SK-N-SH (cell line): Measurements from ENCODE around the gene MYOM1. TPM values are rescaled to one million over a fixed set of nuclear protein-coding genes. Genes with fewer than 3 reads are reported as not detected.

Experiments used
- CTCF ChIA-PET: fragments of 300-600, 350-600 bp; formaldehyde crosslinking; extraction: SDS; loops from one replicate; lab custom pipeline; 2021; lab: Yijun Ruan, JAX
- POLR2A ChIA-PET: fragments of 350-600 bp; sonication (Branson Sonifier 250); formaldehyde crosslinking; extraction: SDS; loops from one replicate; lab custom pipeline; 2020; ENCODE audit warnings: antibody characterized with exemption, inconsistent platforms; lab: Yijun Ruan, JAX
- DNase-seq: peaks from one replicate; pipeline ENCODE4 v3.0.0; 2012
- H2AFZ ChIP-seq: fragments of 200-600 bp; sonication (generic); 2 replicates; pipeline ENCODE4 v1.8.1; 2016; ENCODE audit warnings: antibody characterized with exemption, mild to moderate bottlenecking, low read depth
- H3F3A ChIP-seq: fragments of 200-600 bp; sonication (generic); replicated peaks from 2 replicates; pipeline ENCODE3; 2016; ENCODE audit warnings: antibody characterized with exemption, mild to moderate bottlenecking; ENCODE audit not compliant: insufficient read depth
- H3K27ac ChIP-seq, 2 experiments: fragments of 200-500 bp in 1 of 2; fragments of 200-600 bp in 1 of 2; sonication (Bioruptor generic) in 1 of 2; sonication (generic), shearing (Covaris generic) in 1 of 2; 2 replicates each; pipeline versions ENCODE4 v1.5.1 to v1.6.1; 2014 to 2016; ENCODE audit warnings: low read depth in 2 of 2, inconsistent platforms in 1 of 2, low read length in 1 of 2, mild to moderate bottlenecking in 1 of 2, mixed read lengths in 1 of 2
- H3K27me3 ChIP-seq: fragments of 200-600 bp; sonication (generic), shearing (Covaris generic); 2 replicates; pipeline ENCODE4 v1.6.1; 2016; ENCODE audit warnings: mixed run types; ENCODE audit not compliant: insufficient read depth
- H3K36me3 ChIP-seq, 2 experiments: fragments of 200-500 bp in 1 of 2; fragments of 200-600 bp in 1 of 2; sonication (Bioruptor generic) in 1 of 2; sonication (generic) in 1 of 2; replicated peaks in 1 of 2; 2 replicates each; pipeline versions ENCODE3 to v1.5.1; 2014 to 2016; ENCODE audit warnings: low read length in 1 of 2, mild to moderate bottlenecking in 1 of 2; ENCODE audit not compliant: insufficient read depth in 2 of 2, control insufficient read depth in 1 of 2
- H3K4me1 ChIP-seq, 2 experiments: fragments of 200-500 bp in 1 of 2; fragments of 200-600 bp in 1 of 2; sonication (Bioruptor generic) in 1 of 2; sonication (generic), shearing (Covaris generic) in 1 of 2; 2 replicates each; pipeline versions ENCODE4 v1.5.1 to v1.6.1; 2014 to 2016; ENCODE audit warnings: low read depth in 1 of 2, low read length in 1 of 2, mixed run types in 1 of 2; ENCODE audit not compliant: insufficient read depth in 2 of 2, control insufficient read depth in 1 of 2
- H3K4me2 ChIP-seq: fragments of 200-600 bp; sonication (generic), shearing (Covaris generic); 2 replicates; pipeline ENCODE4 v1.6.1; 2017; ENCODE audit warnings: mixed run types
- H3K4me3 ChIP-seq, 2 experiments: fragments of 200-500 bp in 1 of 2; fragments of 200-600 bp in 1 of 2; sonication (Bioruptor generic) in 1 of 2; sonication (generic), shearing (Covaris generic) in 1 of 2; 2 replicates each; pipeline versions ENCODE4 v1.5.1 to v1.8.1; 2014 to 2016; ENCODE audit warnings: low read depth in 2 of 2, inconsistent platforms in 1 of 2, low read length in 1 of 2, mild to moderate bottlenecking in 1 of 2, mixed read lengths in 1 of 2, moderate library complexity in 1 of 2
- H3K79me2 ChIP-seq: fragments of 200-600 bp; sonication (generic); 2 replicates; pipeline ENCODE4 v1.8.1; 2017; ENCODE audit warnings: mild to moderate bottlenecking; ENCODE audit not compliant: insufficient read depth
- H3K9ac ChIP-seq: fragments of 200-600 bp; sonication (generic); 2 replicates; pipeline ENCODE4 v1.6.1; 2017; ENCODE audit warnings: mixed run types
- H3K9me2 ChIP-seq: fragments of 200-600 bp; sonication (generic); 2 replicates; pipeline ENCODE4 v1.6.1; 2017; ENCODE audit warnings: mixed run types
- H3K9me3 ChIP-seq: fragments of 200-600 bp; sonication (generic); 2 replicates; pipeline ENCODE4 v1.6.1; 2017; ENCODE audit warnings: mixed run types, mild to moderate bottlenecking, moderate library complexity
- H4K20me1 ChIP-seq: fragments of 200-600 bp; sonication (generic); 2 replicates; pipeline ENCODE4 v1.6.1; 2017; ENCODE audit warnings: mild to moderate bottlenecking, mixed run types; ENCODE audit not compliant: insufficient read depth
- ELF1 ChIP-seq: IDR thresholded peaks from 2 replicates; pipeline ENCODE4 v1.4.0; 2012
- EP300 ChIP-seq, 2 experiments: IDR thresholded peaks; 2 replicates each; pipeline versions ENCODE4 v1.4.0 to v1.6.1; 2012; ENCODE audit warnings: borderline replicate concordance in 1 of 2, low read depth in 1 of 2, low read length in 1 of 2
- FOXM1 ChIP-seq: IDR thresholded peaks from 2 replicates; pipeline ENCODE4 v1.4.0; 2012; ENCODE audit warnings: low read depth, mild to moderate bottlenecking
- GATA2 ChIP-seq: sonication (generic); formaldehyde crosslinking; IDR thresholded peaks from 2 replicates; pipeline ENCODE4 v1.5.0; 2020; ENCODE audit warnings: mild to moderate bottlenecking, missing genetic modification reagents
- IRF3 ChIP-seq: fragments of 150-350 bp; IDR thresholded peaks from 2 replicates; pipeline ENCODE4 v1.6.1; 2016; ENCODE audit warnings: mild to moderate bottlenecking, low read depth, low read length
- MEF2A ChIP-seq: IDR thresholded peaks from 2 replicates; pipeline ENCODE4 v1.4.0; 2012; ENCODE audit warnings: low read depth, borderline replicate concordance
- NFIC ChIP-seq: IDR thresholded peaks from 2 replicates; pipeline ENCODE4 v1.4.0; 2012; ENCODE audit warnings: borderline replicate concordance
- NRF1 ChIP-seq: IDR thresholded peaks from 2 replicates; pipeline ENCODE4 v1.6.1; 2012; ENCODE audit warnings: low read depth, mild to moderate bottlenecking, low read length
- PBX3 ChIP-seq: IDR thresholded peaks from 2 replicates; pipeline ENCODE4; 2012
- POLR2AphosphoS5 ChIP-seq: IDR thresholded peaks from 2 replicates; pipeline ENCODE4 v1.6.1; 2012; ENCODE audit warnings: low read depth, low read length
- RAD21 ChIP-seq: IDR thresholded peaks from 2 replicates; pipeline ENCODE4 v1.6.1; 2012; ENCODE audit warnings: mild to moderate bottlenecking, low read length
- RCOR1 ChIP-seq: fragments of 150-350 bp; IDR thresholded peaks from 2 replicates; pipeline ENCODE4 v1.6.1; 2017; ENCODE audit warnings: antibody characterized with exemption, low read length
- SIN3A ChIP-seq: IDR thresholded peaks from 2 replicates; pipeline ENCODE4 v1.6.1; 2012; ENCODE audit warnings: low read depth, mild to moderate bottlenecking, low read length, moderate library complexity, borderline replicate concordance
- TAF1 ChIP-seq: IDR thresholded peaks from 2 replicates; pipeline ENCODE4 v1.6.1; 2012; ENCODE audit warnings: low read depth, mild to moderate bottlenecking, low read length, moderate library complexity, borderline replicate concordance
- TEAD4 ChIP-seq: IDR thresholded peaks from 2 replicates; pipeline ENCODE4 v1.4.0; 2012; ENCODE audit warnings: mild to moderate bottlenecking, borderline replicate concordance; ENCODE audit not compliant: insufficient read depth
- USF1 ChIP-seq: IDR thresholded peaks from 2 replicates; pipeline ENCODE4 v1.4.0; 2012; ENCODE audit warnings: low read depth, borderline replicate concordance
- WGBS: methylation state at CpG from one replicate; pipeline ENCODE4 v1.1.6; 2017; ENCODE audit warnings: low lambda C conversion rate; 5-methylcytosine and 5-hydroxymethylcytosine counted together
- polyA plus RNA-seq, 3 experiments: library from polyadenylated mRNA; depleted of rRNA; stranded (reverse); fragments of >200 nt; gene quantifications; 2 replicates each; pipeline ENCODE4 v1.2.3, GENCODE V29; 2012

The MYOM1 gene
- polyA plus RNA-seq, 1 of the 3 experiments (the other 2 are of a cell fraction), result 0.07 TPM

GRCh38 chr18:3118195-3119010, 101.4 kb downstream of the MYOM1 start:
- DNase-seq, result no peak
- ChIA-PET POLR2A (no interaction called here), CTCF (interaction anchor here (1.6 kb wide), 1 partner anchor 33 kb away, joined by 10 read pairs; no protein-coding TSS in a partner anchor)
- no peak overlapping the region for H3K4me3 ChIP-seq
- no peak overlapping the region for H3K4me2 ChIP-seq
- no peaks in the 10 kb centered on the region for H3F3A ChIP-seq
- no peaks in the 10 kb centered on the region for H3K9me3 ChIP-seq
- 72% methylated on average over 10 of the region's 10 CpGs for WGBS
- no peaks in the 10 kb centered on the region for H3K36me3 ChIP-seq
- H3K79me2 ChIP-seq, result no peaks in the 10 kb centered on the region
- no peaks in the 10 kb centered on the region for H3K9me2 ChIP-seq
- H3K27ac ChIP-seq, result no peak overlapping the region
- H3K27me3 ChIP-seq, result no peaks in the 10 kb centered on the region
- H3K9ac ChIP-seq, result no peak overlapping the region
- H2AFZ ChIP-seq, result no peak overlapping the region
- H3K4me1 ChIP-seq, result no peaks in the 10 kb centered on the region
- TF ChIP-seq IRF3 (no peak), SIN3A (no peak), ELF1 (no peak), RAD21 (no peak), GATA2 (CRISPR knock-in tag) (no peak), USF1 (no peak), MEF2A (no peak), TEAD4 (no peak), NRF1 (no peak), PBX3 (no peak), NFIC (no peak), TAF1 (no peak), RCOR1 (no peak), FOXM1 (no peak), POLR2AphosphoS5 (no peak), EP300 (IDR thresholded peaks at IDR 0.05; ENCODE audit: borderline replicate concordance in 1 of 2, low read depth in 1 of 2, low read length in 1 of 2) (no peak)
- H4K20me1 ChIP-seq, result no peaks in the 10 kb centered on the region
